ENCODE data around the gene ADAM8.
A peak's percentile ranks its signal among the peaks of the same experiment; 100 is the strongest.
"Not testable (repeated sequence)": the region's sequence is repeated elsewhere in the genome, so short reads cannot be mapped to it uniquely, and the experiment has no call there.

ADAM8 gene

GRCh38 chr10:133276435-133277201 is at the start of gene ADAM8:
ADAM8 (minus strand) TSS chr10:133276868; CDS start chr10:133276817, 51 bp downstream.
- Histone ChIP-seq H3K27ac (ENCODE audit: low read depth in 2 of 2, low read length in 2 of 2) (peak within 1 kb of the TSS; percentile 29 to 71), H3K9me3 (ENCODE audit: control insufficient read depth in 2 of 2, low read length in 2 of 2) (no peaks in the 10 kb centered on the region), H3K27me3 (ENCODE audit: control insufficient read depth in 2 of 2, insufficient read depth in 2 of 2, low read length in 2 of 2) (peaks cover 0 to 10% of the 10 kb centered on the region in 2 donors), H3K36me3 (ENCODE audit: control insufficient read depth in 2 of 2, insufficient read depth in 2 of 2, low read length in 2 of 2) (peaks cover 12% of the 10 kb centered on the region in 2 donors), H3K4me1 (ENCODE audit: control insufficient read depth in 2 of 2, insufficient read depth in 2 of 2, low read length in 2 of 2) (peaks cover 3 to 12% of the 10 kb centered on the region in 2 donors), H3K4me3 (ENCODE audit: low read length in 2 of 2) (peak within 1 kb of the TSS; percentile 46 to 65), H3K9ac (ENCODE audit: low read depth in 1 of 2, low read length in 2 of 2) (peak within 1 kb of the TSS; percentile 23 to 24)

- Histone ChIP-seq H3K27me3 (ENCODE audit: control insufficient read depth in 2 of 2, insufficient read depth in 2 of 2, low read length in 2 of 2) (peaks cover 38 to 54% of the 10 kb centered on the region in 2 donors), H3K27ac (ENCODE audit: low read depth in 2 of 2, low read length in 2 of 2) (no peak overlapping the region)
Measured at GRCh38 chr10:133326223-133326551, 49.5 kb upstream of the ADAM8 start.

GRCh38 chr10:133325440-133326222 is 49.0 kb upstream of the ADAM8 start:
- Histone ChIP-seq H3K4me3 (ENCODE audit: low read length in 2 of 2) (peak overlapping the region in 1 of 2 donors; percentile 23), H3K36me3 (ENCODE audit: control insufficient read depth in 2 of 2, insufficient read depth in 2 of 2, low read length in 2 of 2) (no peaks in the 10 kb centered on the region), H3K9me3 (ENCODE audit: control insufficient read depth in 2 of 2, low read length in 2 of 2) (no peaks in the 10 kb centered on the region), H3K27ac (ENCODE audit: low read depth in 2 of 2, low read length in 2 of 2) (no peak overlapping the region), H3K27me3 (ENCODE audit: control insufficient read depth in 2 of 2, insufficient read depth in 2 of 2, low read length in 2 of 2) (peaks cover 33 to 50% of the 10 kb centered on the region in 2 donors), H3K9ac (ENCODE audit: low read depth in 1 of 2, low read length in 2 of 2) (peak overlapping the region in 1 of 2 donors; percentile 17), H3K4me1 (ENCODE audit: control insufficient read depth in 2 of 2, insufficient read depth in 2 of 2, low read length in 2 of 2) (peaks cover 4 to 11% of the 10 kb centered on the region in 2 donors)

More at GRCh38 chr10:133326223-133326551, 49.5 kb upstream of the ADAM8 start:
- no peaks in the 10 kb centered on the region for H3K9me3 ChIP-seq (ENCODE audit: control insufficient read depth in 2 of 2, low read length in 2 of 2)
- H3K36me3 ChIP-seq (ENCODE audit: control insufficient read depth in 2 of 2, insufficient read depth in 2 of 2, low read length in 2 of 2): no peaks in the 10 kb centered on the region
- H3K4me1 ChIP-seq (ENCODE audit: control insufficient read depth in 2 of 2, insufficient read depth in 2 of 2, low read length in 2 of 2): peaks cover 4 to 11% of the 10 kb centered on the region in 2 donors
- peak overlapping the region in 1 of 2 donors; percentile 17 for H3K9ac ChIP-seq (ENCODE audit: low read depth in 1 of 2, low read length in 2 of 2)
- peak overlapping the region in 1 of 2 donors; percentile 23 for H3K4me3 ChIP-seq (ENCODE audit: low read length in 2 of 2)

GRCh38 chr10:133324857-133325260 is 48.2 kb upstream of the ADAM8 start:
- Histone ChIP-seq H3K4me3 (ENCODE audit: low read length in 2 of 2) (no peak overlapping the region), H3K9me3 (ENCODE audit: control insufficient read depth in 2 of 2, low read length in 2 of 2) (no peaks in the 10 kb centered on the region), H3K36me3 (ENCODE audit: control insufficient read depth in 2 of 2, insufficient read depth in 2 of 2, low read length in 2 of 2) (no peaks in the 10 kb centered on the region), H3K9ac (ENCODE audit: low read depth in 1 of 2, low read length in 2 of 2) (no peak overlapping the region), H3K27ac (ENCODE audit: low read depth in 2 of 2, low read length in 2 of 2) (no peak overlapping the region), H3K27me3 (ENCODE audit: control insufficient read depth in 2 of 2, insufficient read depth in 2 of 2, low read length in 2 of 2) (peaks cover 33 to 50% of the 10 kb centered on the region in 2 donors), H3K4me1 (ENCODE audit: control insufficient read depth in 2 of 2, insufficient read depth in 2 of 2, low read length in 2 of 2) (peaks cover 4 to 9% of the 10 kb centered on the region in 2 donors)

GRCh38 chr10:133324198-133324792 is 47.6 kb upstream of the ADAM8 start:
- Histone ChIP-seq H3K27ac (ENCODE audit: low read depth in 2 of 2, low read length in 2 of 2) (no peak overlapping the region), H3K4me1 (ENCODE audit: control insufficient read depth in 2 of 2, insufficient read depth in 2 of 2, low read length in 2 of 2) (peaks cover 4 to 8% of the 10 kb centered on the region in 2 donors), H3K36me3 (ENCODE audit: control insufficient read depth in 2 of 2, insufficient read depth in 2 of 2, low read length in 2 of 2) (no peaks in the 10 kb centered on the region), H3K27me3 (ENCODE audit: control insufficient read depth in 2 of 2, insufficient read depth in 2 of 2, low read length in 2 of 2) (peaks cover 36 to 46% of the 10 kb centered on the region in 2 donors), H3K4me3 (ENCODE audit: low read length in 2 of 2) (peak overlapping the region; percentile 46 to 55), H3K9ac (ENCODE audit: low read depth in 1 of 2, low read length in 2 of 2) (no peak overlapping the region), H3K9me3 (ENCODE audit: control insufficient read depth in 2 of 2, low read length in 2 of 2) (no peaks in the 10 kb centered on the region)

GRCh38 chr10:133322064-133322709 is 45.5 kb upstream of the ADAM8 start:
- peaks cover 21 to 25% of the 10 kb centered on the region in 2 donors for H3K27me3 ChIP-seq (ENCODE audit: control insufficient read depth in 2 of 2, insufficient read depth in 2 of 2, low read length in 2 of 2)
- not testable (repeated sequence) for H3K4me3 ChIP-seq (ENCODE audit: low read length in 2 of 2); H3K27ac ChIP-seq (ENCODE audit: low read depth in 2 of 2, low read length in 2 of 2)

GRCh38 chr10:133320852-133321422 is 44.3 kb upstream of the ADAM8 start:
- H3K9ac ChIP-seq (ENCODE audit: low read depth in 1 of 2, low read length in 2 of 2); H3K9me3 ChIP-seq (ENCODE audit: control insufficient read depth in 2 of 2, low read length in 2 of 2); H3K27ac ChIP-seq (ENCODE audit: low read depth in 2 of 2, low read length in 2 of 2); H3K36me3 ChIP-seq (ENCODE audit: control insufficient read depth in 2 of 2, insufficient read depth in 2 of 2, low read length in 2 of 2); H3K4me3 ChIP-seq (ENCODE audit: low read length in 2 of 2): not testable (repeated sequence)
- H3K4me1 ChIP-seq (ENCODE audit: control insufficient read depth in 2 of 2, insufficient read depth in 2 of 2, low read length in 2 of 2): peaks cover 4 to 12% of the 10 kb centered on the region in 2 donors
- H3K27me3 ChIP-seq (ENCODE audit: control insufficient read depth in 2 of 2, insufficient read depth in 2 of 2, low read length in 2 of 2): peaks cover 9 to 12% of the 10 kb centered on the region in 2 donors

More at GRCh38 chr10:133322064-133322709, 45.5 kb upstream of the ADAM8 start:
- not testable (repeated sequence) for H3K9ac ChIP-seq (ENCODE audit: low read depth in 1 of 2, low read length in 2 of 2); H3K9me3 ChIP-seq (ENCODE audit: control insufficient read depth in 2 of 2, low read length in 2 of 2); H3K36me3 ChIP-seq (ENCODE audit: control insufficient read depth in 2 of 2, insufficient read depth in 2 of 2, low read length in 2 of 2)
- H3K4me1 ChIP-seq (ENCODE audit: control insufficient read depth in 2 of 2, insufficient read depth in 2 of 2, low read length in 2 of 2): peaks cover 4 to 12% of the 10 kb centered on the region in 2 donors

GRCh38 chr10:133318494-133319127 is 41.9 kb upstream of the ADAM8 start:
- H3K36me3 ChIP-seq (ENCODE audit: control insufficient read depth in 2 of 2, insufficient read depth in 2 of 2, low read length in 2 of 2): no peaks in the 10 kb centered on the region
- no peak overlapping the region for H3K27ac ChIP-seq (ENCODE audit: low read depth in 2 of 2, low read length in 2 of 2)
- peak overlapping the region; percentile 45 to 56 for H3K4me3 ChIP-seq (ENCODE audit: low read length in 2 of 2)
- H3K27me3 ChIP-seq (ENCODE audit: control insufficient read depth in 2 of 2, insufficient read depth in 2 of 2, low read length in 2 of 2): peaks cover 0 to 8% of the 10 kb centered on the region in 2 donors
- H3K9ac ChIP-seq (ENCODE audit: low read depth in 1 of 2, low read length in 2 of 2): peak overlapping the region; percentile 41 to 60
- peaks cover 0 to 5% of the 10 kb centered on the region in 2 donors for H3K4me1 ChIP-seq (ENCODE audit: control insufficient read depth in 2 of 2, insufficient read depth in 2 of 2, low read length in 2 of 2)
- no peaks in the 10 kb centered on the region for H3K9me3 ChIP-seq (ENCODE audit: control insufficient read depth in 2 of 2, low read length in 2 of 2)

GRCh38 chr10:133316732-133317131 is 40.1 kb upstream of the ADAM8 start:
- peaks cover 0 to 8% of the 10 kb centered on the region in 2 donors for H3K27me3 ChIP-seq (ENCODE audit: control insufficient read depth in 2 of 2, insufficient read depth in 2 of 2, low read length in 2 of 2)
- H3K4me1 ChIP-seq (ENCODE audit: control insufficient read depth in 2 of 2, insufficient read depth in 2 of 2, low read length in 2 of 2): peaks cover 0 to 5% of the 10 kb centered on the region in 2 donors
- H3K9ac ChIP-seq (ENCODE audit: low read depth in 1 of 2, low read length in 2 of 2): no peak overlapping the region
- H3K27ac ChIP-seq (ENCODE audit: low read depth in 2 of 2, low read length in 2 of 2): no peak overlapping the region
- no peaks in the 10 kb centered on the region for H3K9me3 ChIP-seq (ENCODE audit: control insufficient read depth in 2 of 2, low read length in 2 of 2)
- peaks cover 4 to 13% of the 10 kb centered on the region in 2 donors for H3K36me3 ChIP-seq (ENCODE audit: control insufficient read depth in 2 of 2, insufficient read depth in 2 of 2, low read length in 2 of 2)
- no peak overlapping the region for H3K4me3 ChIP-seq (ENCODE audit: low read length in 2 of 2)
